Measurements from ENCODE around the gene VILL. TPM values are rescaled to one million over a fixed set of nuclear protein-coding genes. Genes with fewer than 3 reads are reported as not detected.
"Not testable (repeated sequence)": the region's sequence is repeated elsewhere in the genome, so short reads cannot be mapped to it uniquely, and the experiment has no call there.

VILL gene
- total RNA-seq, 2 donors from 2014 or later = 3.6 to 10.4 TPM

DNA sequence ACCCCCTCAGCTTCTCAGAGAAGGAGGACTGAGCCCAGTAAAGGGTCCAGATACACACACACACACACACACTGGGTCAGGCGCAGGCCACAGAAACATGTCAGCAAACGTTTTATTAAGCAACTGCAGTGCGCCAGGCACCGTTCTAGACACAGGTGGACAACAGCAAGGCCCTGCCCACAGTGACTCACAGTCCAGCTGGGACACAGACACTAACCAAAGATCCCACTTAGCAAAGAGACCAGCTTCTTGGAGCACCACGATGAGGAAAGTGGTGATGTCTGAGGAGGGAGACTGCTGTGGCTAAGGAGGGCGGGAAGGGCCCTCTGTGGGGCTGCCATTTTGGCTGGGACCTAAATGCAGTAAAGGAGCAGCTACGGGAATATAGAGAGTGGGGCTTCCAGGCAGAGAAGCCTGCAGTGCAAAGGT lies 2.8 kb upstream of the VILL start:
- no peaks in the 10 kb centered on the region for H3K36me3 ChIP-seq (replicated peaks in 1 of 2; ENCODE audit: insufficient read depth in 1 of 2, low read depth in 2 of 2)
- no peak for TF ChIP-seq POLR2A (IDR thresholded peaks at IDR 0.05)
- TF ChIP-seq, protein P1, sequence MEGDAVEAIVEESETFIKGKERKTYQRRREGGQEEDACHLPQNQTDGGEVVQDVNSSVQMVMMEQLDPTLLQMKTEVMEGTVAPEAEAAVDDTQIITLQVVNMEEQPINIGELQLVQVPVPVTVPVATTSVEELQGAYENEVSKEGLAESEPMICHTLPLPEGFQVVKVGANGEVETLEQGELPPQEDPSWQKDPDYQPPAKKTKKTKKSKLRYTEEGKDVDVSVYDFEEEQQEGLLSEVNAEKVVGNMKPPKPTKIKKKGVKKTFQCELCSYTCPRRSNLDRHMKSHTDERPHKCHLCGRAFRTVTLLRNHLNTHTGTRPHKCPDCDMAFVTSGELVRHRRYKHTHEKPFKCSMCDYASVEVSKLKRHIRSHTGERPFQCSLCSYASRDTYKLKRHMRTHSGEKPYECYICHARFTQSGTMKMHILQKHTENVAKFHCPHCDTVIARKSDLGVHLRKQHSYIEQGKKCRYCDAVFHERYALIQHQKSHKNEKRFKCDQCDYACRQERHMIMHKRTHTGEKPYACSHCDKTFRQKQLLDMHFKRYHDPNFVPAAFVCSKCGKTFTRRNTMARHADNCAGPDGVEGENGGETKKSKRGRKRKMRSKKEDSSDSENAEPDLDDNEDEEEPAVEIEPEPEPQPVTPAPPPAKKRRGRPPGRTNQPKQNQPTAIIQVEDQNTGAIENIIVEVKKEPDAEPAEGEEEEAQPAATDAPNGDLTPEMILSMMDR (IDR thresholded peaks at IDR 0.05) = no peak
- peaks cover 39% of the 10 kb centered on the region for H3K4me1 ChIP-seq
- ATAC-seq (no peak), DNase-seq (peak in 3 of 4 donors; percentile 26 to 51 (median 33))
- 68 to 88% methylated on average over 6 to 7 of the region's 7 CpGs for WGBS, 2 donors
- no peak overlapping the region for H3K4me3 ChIP-seq
- H3K9me3 ChIP-seq = no peaks in the 10 kb centered on the region
- peak overlapping the region; percentile 70 to 85 (median 81) for H3K27ac ChIP-seq
- H3K27me3 ChIP-seq = no peaks in the 10 kb centered on the region
- intact Hi-C loops (cut with DNase I) = no loop called here

DNA sequence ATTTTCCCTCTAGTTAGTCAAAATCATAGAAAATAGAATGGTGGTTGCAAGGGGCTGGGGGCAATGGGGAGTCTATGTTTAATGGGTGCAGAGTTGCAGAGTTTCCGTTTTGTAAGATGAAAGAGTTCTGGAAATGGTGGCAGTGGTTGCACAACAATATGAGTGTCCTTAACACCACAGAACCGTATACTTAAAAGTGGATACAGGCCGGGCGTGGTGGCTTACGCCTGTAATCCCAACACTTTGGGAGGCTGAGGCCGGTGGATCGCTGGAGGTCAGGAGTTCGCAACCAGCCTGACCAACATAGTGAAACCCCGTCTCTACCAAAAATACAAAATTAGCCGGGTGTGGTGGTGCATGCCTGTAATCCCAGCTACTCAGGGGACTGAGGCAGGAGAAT lies 2.2 kb upstream of the VILL start:
- H3K9me3 ChIP-seq; H3K36me3 ChIP-seq (replicated peaks in 1 of 2; ENCODE audit: insufficient read depth in 1 of 2, low read depth in 2 of 2); intact Hi-C loops (cut with DNase I); H3K27ac ChIP-seq; H3K4me3 ChIP-seq; ATAC-seq; H3K27me3 ChIP-seq: not testable (repeated sequence)
- peak in 1 of 4 donors; percentile 11 for DNase-seq
- WGBS, 2 donors = 80 to 94% methylated on average over 10 of the region's 10 CpGs
- peaks cover 45% of the 10 kb centered on the region for H3K4me1 ChIP-seq

DNA sequence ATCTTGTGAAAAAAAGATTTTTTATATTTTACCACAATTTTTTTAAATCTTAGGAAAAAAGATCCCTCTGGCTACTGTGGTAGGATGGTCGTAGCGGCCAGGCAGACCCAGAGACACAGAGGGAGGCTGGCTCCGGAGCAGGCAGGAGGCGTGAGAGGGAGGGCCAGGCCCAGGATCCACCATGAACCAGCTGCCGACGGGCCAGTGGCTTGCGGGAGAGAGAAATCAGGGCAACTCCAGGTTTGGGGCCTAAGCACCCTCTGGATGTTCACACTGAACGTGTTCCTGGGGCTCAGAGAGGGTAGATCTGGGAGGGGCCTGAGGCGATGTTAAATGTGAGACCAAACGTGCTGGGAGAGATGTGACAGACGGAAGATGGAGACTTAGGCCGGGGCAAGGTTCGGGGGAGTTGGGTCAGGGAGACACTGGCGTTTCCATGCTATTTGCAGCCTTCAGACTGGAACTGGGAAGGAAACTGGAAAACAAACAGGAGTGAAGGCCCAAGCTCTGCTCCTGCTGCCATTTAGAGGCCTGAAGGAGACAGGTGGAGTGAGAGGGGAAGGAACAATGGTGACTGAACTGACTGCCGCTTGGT lies 1.6 kb upstream of the VILL start:
- Histone ChIP-seq H3K4me1 (peaks cover 47% of the 10 kb centered on the region), H3K4me3 (no peak overlapping the region)
- intact Hi-C loops (cut with DNase I) = no loop called here

DNA sequence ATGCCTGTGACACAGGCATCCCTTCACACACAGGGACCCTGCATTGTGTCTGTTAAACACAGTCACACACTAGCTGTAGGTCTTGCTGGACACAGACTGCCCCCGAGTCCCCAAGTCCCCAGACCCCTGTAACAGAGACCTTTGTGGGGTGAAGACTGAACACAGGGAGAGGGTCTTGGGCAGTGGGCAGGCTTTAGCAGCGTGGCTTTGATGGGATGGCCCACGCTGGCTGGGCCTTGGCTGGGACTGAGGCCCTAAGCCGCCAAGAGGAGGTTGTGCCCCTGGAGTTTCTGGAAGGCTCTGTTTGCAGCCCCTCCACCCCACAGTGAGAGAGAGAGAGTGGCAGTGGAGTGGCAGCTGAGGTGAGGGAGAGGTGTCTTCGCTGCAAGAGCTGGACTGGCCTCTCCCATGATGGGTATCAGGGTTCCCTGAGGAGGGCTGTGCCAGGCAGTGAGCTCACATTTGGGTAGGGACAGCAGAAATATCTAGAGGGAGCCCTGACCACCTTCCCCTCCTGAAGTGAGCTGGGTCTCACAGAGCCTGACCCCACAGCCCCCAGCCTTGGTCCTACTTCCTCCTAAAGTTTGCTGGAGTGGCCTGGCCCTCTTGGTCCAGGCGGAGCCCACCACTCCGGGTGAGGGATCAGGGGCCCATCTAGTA lies 635 bp upstream of the VILL start:
- peaks cover 44% of the 10 kb centered on the region for H3K4me1 ChIP-seq
- 95 to 97% methylated on average over 6 to 7 of the region's 7 CpGs for WGBS, 2 donors
- H3K27ac ChIP-seq = no peak overlapping the region
- ATAC-seq (no peak), DNase-seq (peak in 1 of 4 donors; percentile 7)
- H3K36me3 ChIP-seq (replicated peaks in 1 of 2; ENCODE audit: insufficient read depth in 1 of 2, low read depth in 2 of 2) = no peaks in the 10 kb centered on the region
- no peaks in the 10 kb centered on the region for H3K27me3 ChIP-seq
- H3K4me3 ChIP-seq = no peak overlapping the region
- intact Hi-C loops (cut with DNase I) = no loop called here
- no peaks in the 10 kb centered on the region for H3K9me3 ChIP-seq
- TF ChIP-seq, protein P1 (IDR thresholded peaks at IDR 0.05) = no peak
- TF ChIP-seq POLR2A (IDR thresholded peaks at IDR 0.05) = no peak

More for the DNA sequence above, 1.6 kb upstream of the VILL start:
- no peak overlapping the region for H3K27ac ChIP-seq
- H3K36me3 ChIP-seq (replicated peaks in 1 of 2; ENCODE audit: insufficient read depth in 1 of 2, low read depth in 2 of 2) = no peaks in the 10 kb centered on the region
- 87 to 92% methylated on average over 15 of the region's 15 CpGs for WGBS, 2 donors
- TF ChIP-seq POLR2A (IDR thresholded peaks at IDR 0.05) = no peak
- TF ChIP-seq, protein P1 (IDR thresholded peaks at IDR 0.05) = no peak
- no peak for ATAC-seq
- H3K27me3 ChIP-seq = no peaks in the 10 kb centered on the region
- peak in 1 of 4 donors; percentile 10 for DNase-seq
- no peaks in the 10 kb centered on the region for H3K9me3 ChIP-seq

DNA sequence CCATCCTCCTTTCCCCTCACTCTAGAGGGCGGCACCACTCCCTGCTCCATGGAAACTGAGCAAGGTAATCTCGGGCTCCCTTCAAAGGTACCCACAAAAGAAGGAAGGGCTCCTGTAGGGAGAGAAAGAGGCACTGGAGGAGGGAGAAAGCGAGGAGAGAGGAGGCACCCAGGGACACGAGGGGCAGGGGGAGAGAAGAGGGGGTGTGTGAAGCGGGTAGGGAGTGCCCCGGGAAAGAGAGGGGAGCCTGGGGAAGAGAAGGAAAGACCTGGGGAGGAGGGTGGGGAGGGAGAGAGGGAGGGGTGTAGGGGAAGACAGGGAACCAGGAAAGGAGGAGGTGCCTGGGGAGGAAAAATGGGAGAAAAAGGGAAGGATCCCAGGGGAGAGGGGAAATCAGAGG lies 523 bp downstream of the VILL start:
- intact Hi-C loops (cut with DNase I) = no loop called here
- Histone ChIP-seq H3K36me3 (replicated peaks in 1 of 2; ENCODE audit: insufficient read depth in 1 of 2, low read depth in 2 of 2) (no peaks in the 10 kb centered on the region), H3K4me1 (peaks cover 32% of the 10 kb centered on the region), H3K27me3 (no peaks in the 10 kb centered on the region), H3K27ac (no peak overlapping the region), H3K9me3 (no peaks in the 10 kb centered on the region), H3K4me3 (no peak overlapping the region)
- TF ChIP-seq, protein P1 (IDR thresholded peaks at IDR 0.05) = no peak
- no peak for TF ChIP-seq POLR2A (IDR thresholded peaks at IDR 0.05)
- ATAC-seq (no peak), DNase-seq (peak in 1 of 4 donors; percentile 6)
- 64 to 81% methylated on average over 6 of the region's 6 CpGs for WGBS, 2 donors

Measured in body of pancreas (tissue), 4 donors.